GM19023 (cell line): ENCODE data around the gene HSPA1B.
"Not testable (repeated sequence)": the region's sequence is repeated elsewhere in the genome, so short reads cannot be mapped to it uniquely, and the experiment has no call there.

Experiments
- ATAC-seq: cut with Tn5 transposase; IDR thresholded peaks from one replicate; pipeline ENCODE4 v1.9.1; 2021; ENCODE audit warnings: mild to moderate bottlenecking, moderate library complexity; ENCODE audit not compliant: unreplicated experiment

Gene HSPA1B

GRCh38 chr6:31827286-31828079 is at the start of gene HSPA1B:
HSPA1B (plus strand) TSS chr6:31827738; CDS start chr6:31827951, 213 bp downstream.
- peak; percentile 75 for ATAC-seq

GRCh38 chr6:31778193-31778592 is 49.3 kb upstream of the HSPA1B start:
- ATAC-seq: no peak

GRCh38 chr6:31778999-31779885 is 48.3 kb upstream of the HSPA1B start:
- no peak for ATAC-seq

- ATAC-seq: no peak
These were observed 47.6 kb upstream of the HSPA1B start for GRCh38 chr6:31779908-31780307.

GRCh38 chr6:31780507-31781243 is 46.9 kb upstream of the HSPA1B start:
- ATAC-seq: no peak

- no peak for ATAC-seq
These were observed 46.1 kb upstream of the HSPA1B start for GRCh38 chr6:31781244-31782125.

- ATAC-seq: no peak
These were observed 45.2 kb upstream of the HSPA1B start for GRCh38 chr6:31782126-31782855.

- ATAC-seq: no peak
These were observed 43.2 kb upstream of the HSPA1B start for GRCh38 chr6:31784098-31784925.

- ATAC-seq: no peak
These were observed 42.1 kb upstream of the HSPA1B start for GRCh38 chr6:31785475-31785874.

- no peak for ATAC-seq
These were observed 36.0 kb upstream of the HSPA1B start for GRCh38 chr6:31791324-31792089.

GRCh38 chr6:31792090-31792374 is 35.5 kb upstream of the HSPA1B start:
- ATAC-seq: no peak

- no peak for ATAC-seq
These were observed 34.8 kb upstream of the HSPA1B start for GRCh38 chr6:31792761-31793171.

- not testable (repeated sequence) for ATAC-seq
These were observed 33.7 kb upstream of the HSPA1B start for GRCh38 chr6:31793927-31794245.

GRCh38 chr6:31794294-31794865 is 33.2 kb upstream of the HSPA1B start:
- no peak for ATAC-seq

GRCh38 chr6:31794866-31795615 is 32.5 kb upstream of the HSPA1B start:
- peak; percentile 5 for ATAC-seq

GRCh38 chr6:31795616-31796298 is 31.8 kb upstream of the HSPA1B start, which contains the start of gene VARS1:
VARS1 (minus strand) TSS chr6:31795752; CDS start chr6:31795217, 535 bp downstream.
- peak; percentile 72 for ATAC-seq

- ATAC-seq: no peak
These were observed 30.5 kb upstream of the HSPA1B start for GRCh38 chr6:31796993-31797385.
